GM12891 (cell line): ENCODE data around the gene ZDHHC7.

Experiments used
- POLR2A ChIP-seq: IDR thresholded peaks from 2 replicates; pipeline ENCODE4 v1.6.1; 2011; ENCODE audit warnings: low read depth, low read length, control low read depth
- POLR2AphosphoS5 ChIP-seq: IDR thresholded peaks from 2 replicates; pipeline ENCODE4 v1.6.1; 2011; ENCODE audit warnings: low read depth, low read length, control low read depth
- TAF1 ChIP-seq: IDR thresholded peaks from 2 replicates; pipeline ENCODE4 v1.6.1; 2011; ENCODE audit warnings: low read depth, low read length, control low read depth

GRCh38 chr16:84996365-84996764 is 15.0 kb downstream of the ZDHHC7 start:
- no peak for TF ChIP-seq POLR2A
- TF ChIP-seq POLR2AphosphoS5, result no peak
- TF ChIP-seq TAF1, result no peak
